Bone marrow (tissue), 2 donors: Measurements from ENCODE around the gene THSD7A.

Experiments used
- DNase-seq, 2 donors: peaks; one replicate each; lab custom pipeline; 2025; lab: John Stamatoyannopoulos, UW

The THSD7A gene

GRCh38 chr7:11706666-11707605 lies 125.1 kb downstream of the THSD7A start:
- DNase-seq: no peak

GRCh38 chr7:11703829-11704228 lies 128.2 kb downstream of the THSD7A start:
- DNase-seq: no peak

- DNase-seq: no peak
These were observed 129.1 kb downstream of the THSD7A start for GRCh38 chr7:11702938-11703337.

GRCh38 chr7:11701829-11702560 lies 130.0 kb downstream of the THSD7A start:
- no peak for DNase-seq

GRCh38 chr7:11699666-11700065 lies 132.3 kb downstream of the THSD7A start:
- DNase-seq: no peak

GRCh38 chr7:11698384-11698871 lies 133.6 kb downstream of the THSD7A start:
- DNase-seq: no peak

GRCh38 chr7:11690395-11690794 lies 141.6 kb downstream of the THSD7A start:
- DNase-seq: no peak

- DNase-seq: no peak
These were observed 142.9 kb downstream of the THSD7A start for GRCh38 chr7:11689096-11689495.

GRCh38 chr7:11681461-11681860 lies 150.5 kb downstream of the THSD7A start:
- DNase-seq: no peak

- DNase-seq: no peak
These were observed 156.8 kb downstream of the THSD7A start for GRCh38 chr7:11675163-11675562.

GRCh38 chr7:11668727-11669126 lies 163.3 kb downstream of the THSD7A start:
- DNase-seq: no peak

GRCh38 chr7:11667810-11668185 lies 164.2 kb downstream of the THSD7A start:
- DNase-seq: no peak

GRCh38 chr7:11667071-11667809 lies 164.8 kb downstream of the THSD7A start:
- no peak for DNase-seq

GRCh38 chr7:11665357-11665756 lies 166.6 kb downstream of the THSD7A start:
- no peak for DNase-seq

GRCh38 chr7:11655642-11656041 lies 176.4 kb downstream of the THSD7A start:
- no peak for DNase-seq

- no peak for DNase-seq
These were observed 176.8 kb downstream of the THSD7A start for GRCh38 chr7:11655163-11655562.

- no peak for DNase-seq
These were observed 181.5 kb downstream of the THSD7A start for GRCh38 chr7:11650500-11650899.

- DNase-seq: no peak
These were observed 182.0 kb downstream of the THSD7A start for GRCh38 chr7:11650030-11650429.

GRCh38 chr7:11648980-11649379 lies 183.0 kb downstream of the THSD7A start:
- DNase-seq: no peak

GRCh38 chr7:11648101-11648500 lies 183.9 kb downstream of the THSD7A start:
- no peak for DNase-seq

GRCh38 chr7:11642841-11643240 lies 189.2 kb downstream of the THSD7A start:
- no peak for DNase-seq

- no peak for DNase-seq
These were observed 189.7 kb downstream of the THSD7A start for GRCh38 chr7:11642276-11642675.
